Body of pancreas (tissue), 4 donors: Measurements from ENCODE around the gene PTPRS.

Source experiments
- CTCF ChIP-seq, 7 experiments: fragments of 450-650 bp in 4 of 7; fragments of 200-600 bp in 3 of 7; sonication (generic) in 3 of 7; IDR thresholded peaks; one replicate each; pipeline ENCODE4 v1.5.1; 2016 to 2019; ENCODE audit warnings: antibody characterized with exemption in 7 of 7
- POLR2A ChIP-seq, 3 donors: fragments of 450-650 bp; IDR thresholded peaks; one replicate each; pipeline ENCODE4 v1.6.1; 2016; ENCODE audit warnings: antibody characterized with exemption in 3 of 3, mild to moderate bottlenecking in 2 of 3

- TF ChIP-seq POLR2A (IDR thresholded peaks at IDR 0.05) (no peak), CTCF (IDR thresholded peaks at IDR 0.05) (no peak)
Observed at GRCh38 chr19:5335593-5335992, 5.0 kb downstream of the PTPRS start.
